ENCODE data around the gene ST3GAL5. TPM values are rescaled to one million over a fixed set of nuclear protein-coding genes. Genes with fewer than 3 reads are reported as not detected.

Gene ST3GAL5
- total RNA-seq, 2 donors from 2014 or later, result 5.5 to 20.4 TPM

GRCh38 chr2:85811180-85812093 is 77.4 kb downstream of the ST3GAL5 start:
- Histone ChIP-seq H3K27ac (peak overlapping the region; percentile 5 to 54), H3K4me3 (peak overlapping the region in 1 of 2 donors; percentile 15)
- peak; percentile 83 for DNase-seq (ENCODE audit: low spot score)

GRCh38 chr2:85810371-85811179 is 78.2 kb downstream of the ST3GAL5 start:
- Histone ChIP-seq H3K4me3 (peak overlapping the region in 1 of 2 donors; percentile 15), H3K27me3 (no peaks in the 10 kb centered on the region), H3K9me3 (no peaks in the 10 kb centered on the region), H3K27ac (peak overlapping the region; percentile 5 to 54), H3K4me1 (peaks cover 0 to 20% of the 10 kb centered on the region in 2 donors), H3K36me3 (no peaks in the 10 kb centered on the region)
- TF ChIP-seq CTCF (IDR thresholded peaks at IDR 0.05), result no peak
- peak; percentile 59 for DNase-seq (ENCODE audit: low spot score)

More at GRCh38 chr2:85811180-85812093, 77.4 kb downstream of the ST3GAL5 start:
- peaks cover 0 to 20% of the 10 kb centered on the region in 2 donors for H3K4me1 ChIP-seq
- no peaks in the 10 kb centered on the region for H3K9me3 ChIP-seq
- no peak for TF ChIP-seq CTCF (IDR thresholded peaks at IDR 0.05)
- H3K36me3 ChIP-seq, result no peaks in the 10 kb centered on the region
- H3K27me3 ChIP-seq, result no peaks in the 10 kb centered on the region

- Histone ChIP-seq H3K9me3 (no peaks in the 10 kb centered on the region), H3K4me3 (no peak overlapping the region), H3K4me1 (peaks cover 0 to 16% of the 10 kb centered on the region in 2 donors), H3K27me3 (no peaks in the 10 kb centered on the region), H3K36me3 (no peaks in the 10 kb centered on the region), H3K27ac (no peak overlapping the region)
- no peak for TF ChIP-seq CTCF (IDR thresholded peaks at IDR 0.05)
- DNase-seq (ENCODE audit: low spot score), result peak; percentile 50
These were observed 81.0 kb downstream of the ST3GAL5 start for GRCh38 chr2:85807756-85808155.

- no peaks in the 10 kb centered on the region for H3K27me3 ChIP-seq
- no peak for TF ChIP-seq CTCF (IDR thresholded peaks at IDR 0.05)
- H3K4me1 ChIP-seq, result peaks cover 0 to 10% of the 10 kb centered on the region in 2 donors
- no peak for DNase-seq (ENCODE audit: low spot score)
- no peak overlapping the region for H3K27ac ChIP-seq
- H3K9me3 ChIP-seq, result peaks cover 0 to under 1% of the 10 kb centered on the region in 2 donors
- H3K4me3 ChIP-seq, result no peak overlapping the region
- no peaks in the 10 kb centered on the region for H3K36me3 ChIP-seq
These were observed 82.3 kb downstream of the ST3GAL5 start for GRCh38 chr2:85806358-85807118.

- Histone ChIP-seq H3K27ac (no peak overlapping the region), H3K4me3 (no peak overlapping the region), H3K36me3 (no peaks in the 10 kb centered on the region), H3K9me3 (peaks cover 0 to 9% of the 10 kb centered on the region in 2 donors), H3K27me3 (no peaks in the 10 kb centered on the region), H3K4me1 (no peaks in the 10 kb centered on the region)
- TF ChIP-seq CTCF (IDR thresholded peaks at IDR 0.05), result peak; percentile 67 to 77
- no peak for DNase-seq (ENCODE audit: low spot score)
These were observed 84.2 kb downstream of the ST3GAL5 start for GRCh38 chr2:85804583-85804982.
